GM06990 (cell line): ENCODE results near the gene NT5C3B.

Experiments used
- DNase-seq: peaks from one replicate; pipeline ENCODE4 v3.0.0-alpha.2; 2011; ENCODE audit not compliant: insufficient read length; ENCODE audit errors: extremely low read depth
- H3K27me3 ChIP-seq: replicated peaks from 2 replicates; pipeline ENCODE4 v1.6.0; 2011; ENCODE audit warnings: low read length; ENCODE audit not compliant: control insufficient read depth, insufficient read depth
- H3K36me3 ChIP-seq: 2 replicates; pipeline ENCODE4 v1.5.1; 2011; ENCODE audit warnings: low read length; ENCODE audit not compliant: control insufficient read depth, insufficient read depth
- H3K4me3 ChIP-seq: replicated peaks from 2 replicates; pipeline ENCODE4 v1.5.1; 2011; ENCODE audit warnings: low read depth, mild to moderate bottlenecking, control low read depth, low read length
- TF ChIP-seq, protein P1 (sequence below): IDR thresholded peaks from 2 replicates; pipeline ENCODE4 v1.5.1; 2011; ENCODE audit warnings: low read length, control low read depth, mild to moderate bottlenecking, inconsistent platforms; ENCODE audit not compliant: insufficient read depth, poor library complexity, severe bottlenecking

NT5C3B gene

DNA sequence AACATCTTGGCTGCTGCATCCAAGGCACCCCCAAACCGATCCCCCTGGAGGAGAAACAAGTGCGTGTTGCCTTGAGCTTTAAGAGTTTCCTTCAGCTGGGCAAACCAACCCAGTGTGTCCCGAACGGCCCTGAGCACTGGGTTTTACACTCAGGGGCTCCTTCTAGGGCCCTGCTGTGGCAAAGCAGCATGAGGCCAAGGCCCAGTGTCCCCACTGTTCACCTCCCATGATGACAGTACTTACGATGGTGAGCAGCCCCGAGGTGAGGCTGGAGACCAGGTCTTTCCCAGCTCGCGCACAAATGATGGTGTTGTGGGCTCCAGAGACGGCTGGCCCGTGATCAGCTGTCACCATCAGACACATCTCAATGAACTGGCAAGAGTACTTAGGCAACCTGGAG, 35.8 kb upstream of the NT5C3B start:
- DNase-seq = no peak
- TF ChIP-seq, protein P1, sequence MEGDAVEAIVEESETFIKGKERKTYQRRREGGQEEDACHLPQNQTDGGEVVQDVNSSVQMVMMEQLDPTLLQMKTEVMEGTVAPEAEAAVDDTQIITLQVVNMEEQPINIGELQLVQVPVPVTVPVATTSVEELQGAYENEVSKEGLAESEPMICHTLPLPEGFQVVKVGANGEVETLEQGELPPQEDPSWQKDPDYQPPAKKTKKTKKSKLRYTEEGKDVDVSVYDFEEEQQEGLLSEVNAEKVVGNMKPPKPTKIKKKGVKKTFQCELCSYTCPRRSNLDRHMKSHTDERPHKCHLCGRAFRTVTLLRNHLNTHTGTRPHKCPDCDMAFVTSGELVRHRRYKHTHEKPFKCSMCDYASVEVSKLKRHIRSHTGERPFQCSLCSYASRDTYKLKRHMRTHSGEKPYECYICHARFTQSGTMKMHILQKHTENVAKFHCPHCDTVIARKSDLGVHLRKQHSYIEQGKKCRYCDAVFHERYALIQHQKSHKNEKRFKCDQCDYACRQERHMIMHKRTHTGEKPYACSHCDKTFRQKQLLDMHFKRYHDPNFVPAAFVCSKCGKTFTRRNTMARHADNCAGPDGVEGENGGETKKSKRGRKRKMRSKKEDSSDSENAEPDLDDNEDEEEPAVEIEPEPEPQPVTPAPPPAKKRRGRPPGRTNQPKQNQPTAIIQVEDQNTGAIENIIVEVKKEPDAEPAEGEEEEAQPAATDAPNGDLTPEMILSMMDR = no peak
- Histone ChIP-seq H3K27me3 (no peaks in the 10 kb centered on the region), H3K4me3 (no peak overlapping the region), H3K36me3 (peaks cover 9% of the 10 kb centered on the region)

DNA sequence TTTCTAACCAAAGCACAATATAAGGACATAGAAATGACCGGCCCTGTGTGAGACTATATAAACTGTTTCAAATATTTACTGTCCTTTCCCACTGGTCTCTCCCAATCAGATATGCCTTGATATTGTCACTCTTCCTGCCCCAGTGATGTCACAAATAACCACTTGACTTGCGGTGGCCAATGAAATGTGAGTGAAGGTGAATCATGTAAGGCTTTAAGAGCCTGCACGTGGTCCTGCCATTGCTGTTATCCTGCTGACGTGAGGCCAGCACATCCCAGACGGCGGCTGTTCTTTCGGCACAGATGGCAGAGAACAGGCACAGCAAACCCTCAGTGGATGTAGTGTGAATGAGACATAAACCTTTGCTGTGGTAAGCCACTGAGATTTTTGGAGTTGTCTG, 34.6 kb upstream of the NT5C3B start:
- no peaks in the 10 kb centered on the region for H3K27me3 ChIP-seq
- TF ChIP-seq, protein P1 = no peak
- no peak for DNase-seq
- H3K36me3 ChIP-seq = peaks cover 9% of the 10 kb centered on the region
- H3K4me3 ChIP-seq = no peak overlapping the region

DNA sequence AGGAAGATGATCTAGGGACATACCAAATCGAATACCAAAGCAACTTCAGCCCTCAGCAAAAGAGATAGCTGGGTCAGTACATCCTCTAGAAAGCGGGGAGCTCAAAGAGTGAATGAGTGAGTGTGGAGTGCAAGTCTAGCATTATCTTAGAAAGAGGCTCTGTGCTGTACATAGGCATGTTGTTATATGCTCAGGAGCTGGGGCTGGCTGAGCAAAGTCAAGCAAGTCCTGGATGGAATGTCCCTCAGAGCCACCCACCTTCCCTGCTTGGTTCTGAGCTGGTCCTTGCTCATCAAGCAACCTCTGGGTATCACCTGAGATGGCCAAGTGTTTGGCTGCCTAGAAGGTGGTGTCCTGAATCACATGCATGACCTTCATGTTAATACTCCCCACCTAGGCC, 34.1 kb upstream of the NT5C3B start:
- no peak for DNase-seq
- peaks cover 9% of the 10 kb centered on the region for H3K36me3 ChIP-seq
- H3K27me3 ChIP-seq = no peaks in the 10 kb centered on the region
- TF ChIP-seq, protein P1 = no peak
- H3K4me3 ChIP-seq = no peak overlapping the region

DNA sequence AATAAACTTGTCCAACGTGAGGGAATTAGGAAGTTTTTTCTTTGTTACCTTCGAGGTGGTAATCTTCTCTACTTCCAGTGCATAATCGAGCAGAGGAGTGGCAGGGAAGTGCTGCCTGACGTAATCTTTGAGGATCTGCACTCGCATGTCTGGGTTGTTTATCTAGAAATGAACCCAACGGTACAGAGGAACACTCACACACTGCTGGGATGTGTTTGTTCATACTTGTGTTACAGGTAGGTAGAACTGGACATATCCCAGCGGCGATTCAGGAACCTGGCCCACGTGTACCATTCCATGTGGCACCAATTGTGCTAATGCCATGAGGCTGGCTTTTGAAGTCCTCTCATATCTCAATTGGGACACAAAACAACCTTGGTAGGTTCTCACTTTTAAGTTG, 33.4 kb upstream of the NT5C3B start:
- DNase-seq = no peak
- TF ChIP-seq, protein P1 = no peak
- Histone ChIP-seq H3K36me3 (peaks cover 9% of the 10 kb centered on the region), H3K4me3 (no peak overlapping the region), H3K27me3 (no peaks in the 10 kb centered on the region)

DNA sequence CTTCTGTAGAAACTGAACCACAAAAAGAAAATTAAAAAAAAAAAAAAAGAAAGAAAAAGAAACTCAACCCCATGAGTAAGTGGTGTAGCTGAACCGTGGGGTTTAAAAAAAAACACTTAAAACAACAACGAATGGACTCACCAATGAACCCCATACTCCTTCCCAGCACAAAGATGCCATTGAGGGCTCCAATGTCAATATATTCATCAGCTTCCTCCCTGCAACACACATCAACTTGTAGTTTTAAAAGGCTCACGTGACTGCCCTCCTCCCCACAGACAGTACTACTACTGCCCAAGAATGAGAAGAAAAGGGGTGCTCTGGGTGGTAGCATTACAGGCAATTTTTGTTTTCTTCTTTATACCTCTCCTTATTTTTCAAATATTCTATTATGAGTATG, 32.5 kb upstream of the NT5C3B start:
- H3K36me3 ChIP-seq = peaks cover 7% of the 10 kb centered on the region
- TF ChIP-seq, protein P1 = no peak
- H3K27me3 ChIP-seq = no peaks in the 10 kb centered on the region
- DNase-seq = no peak
- H3K4me3 ChIP-seq = no peak overlapping the region

DNA sequence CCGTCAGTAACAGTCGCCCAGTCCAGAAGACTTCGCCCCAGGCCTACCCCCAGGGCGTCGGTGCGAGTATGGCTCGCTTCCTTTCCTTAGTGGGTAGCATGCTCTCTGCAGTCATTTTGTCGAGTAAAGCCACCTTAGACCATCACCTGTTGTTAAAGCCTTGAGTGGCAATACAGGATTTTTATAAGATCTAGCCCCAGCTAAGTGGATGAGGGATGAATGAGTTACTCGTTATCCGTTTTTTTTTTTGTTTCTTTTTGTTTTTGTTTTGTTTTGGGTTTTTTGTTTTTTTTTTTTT, 29.5 kb upstream of the NT5C3B start:
- DNase-seq = no peak
- Histone ChIP-seq H3K36me3 (peaks cover 3% of the 10 kb centered on the region), H3K4me3 (peak overlapping the region; percentile 49), H3K27me3 (no peaks in the 10 kb centered on the region)
- TF ChIP-seq, protein P1 = no peak
